IPS DF 6.9 (cell line): ENCODE data around the gene N4BP2L1.
A peak's percentile ranks its signal among the peaks of the same experiment; 100 is the strongest.

ENCODE experiments used
- DNase-seq: peaks from one replicate; pipeline ENCODE4 v3.0.0-alpha.2; 2013; ENCODE audit warnings: low read depth, low spot score
- H3K27ac ChIP-seq: one replicate; pipeline ENCODE4 v1.5.1; 2013; ENCODE audit warnings: low read length, control low read depth
- H3K27me3 ChIP-seq: 2 replicates; pipeline ENCODE4 v1.6.1; 2013; ENCODE audit warnings: mild to moderate bottlenecking, low read length; ENCODE audit not compliant: control insufficient read depth, insufficient read depth
- H3K36me3 ChIP-seq: 2 replicates; pipeline ENCODE4 v1.6.1; 2013; ENCODE audit warnings: low read length; ENCODE audit not compliant: control insufficient read depth, insufficient read depth
- H3K4me1 ChIP-seq: 2 replicates; pipeline ENCODE4 v1.6.1; 2013; ENCODE audit warnings: low read length; ENCODE audit not compliant: control insufficient read depth, insufficient read depth
- H3K4me3 ChIP-seq: 2 replicates; pipeline ENCODE4 v1.5.1; 2013; ENCODE audit warnings: mild to moderate bottlenecking, low read length
- H3K9me3 ChIP-seq: 2 replicates; pipeline ENCODE4 v1.6.1; 2013; ENCODE audit warnings: low read length, inconsistent platforms; ENCODE audit not compliant: control insufficient read depth, insufficient read depth
- WGBS: extraction: QIAGEN DNeasy Blood & Tissue Kit; methylation state at CpG from one replicate; pipeline ENCODE4 v1.1.7; 2013; ENCODE audit warnings: mixed read lengths, missing lambda C conversion rate; ENCODE audit not compliant: insufficient read length, insufficient coverage; 5-methylcytosine and 5-hydroxymethylcytosine counted together

N4BP2L1 gene

GRCh38 chr13:32431361-32431760 lies 3.4 kb upstream of the N4BP2L1 start:
- no peak overlapping the region for H3K27ac ChIP-seq
- DNase-seq: no peak
- no peaks in the 10 kb centered on the region for H3K27me3 ChIP-seq
- no peaks in the 10 kb centered on the region for H3K36me3 ChIP-seq
- no peaks in the 10 kb centered on the region for H3K9me3 ChIP-seq
- WGBS: no CpG with 5 or more reads among the region's 5 CpGs
- H3K4me3 ChIP-seq: no peak overlapping the region
- H3K4me1 ChIP-seq: no peaks in the 10 kb centered on the region

DNA sequence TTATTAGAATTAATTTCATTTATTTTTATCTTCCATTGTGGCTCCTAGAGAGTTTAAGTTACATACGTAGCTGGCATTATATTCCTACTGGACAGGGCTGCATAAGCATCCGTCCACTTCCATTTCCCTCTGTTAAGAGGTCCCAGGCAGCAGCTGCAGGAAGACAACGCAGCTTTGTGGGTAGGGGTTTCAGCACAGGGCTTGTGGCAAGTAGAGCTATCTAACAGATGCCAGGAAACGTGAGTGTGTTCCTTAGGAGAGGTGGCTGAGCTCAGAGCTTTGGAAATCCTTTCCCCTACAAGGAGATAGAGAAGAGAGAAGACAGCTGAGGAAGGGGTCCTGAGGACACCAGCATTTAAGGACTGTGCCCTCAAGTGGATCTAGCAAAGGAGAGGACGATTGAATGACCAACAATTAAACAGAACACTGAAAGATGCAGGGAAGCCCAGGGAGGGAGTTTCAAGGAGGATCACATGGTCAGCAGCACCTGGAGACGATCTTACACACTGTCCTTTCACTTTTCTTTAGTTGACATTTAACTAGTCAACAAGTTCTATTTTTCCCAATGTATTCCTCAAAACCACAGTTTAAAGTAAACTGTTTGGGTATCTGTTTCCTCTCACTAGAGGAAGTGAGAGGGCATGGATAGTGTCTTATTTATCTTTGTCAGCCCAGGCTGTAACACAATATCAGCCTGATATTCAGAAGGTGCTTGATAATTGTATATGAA lies 2.3 kb upstream of the N4BP2L1 start:
- Histone ChIP-seq H3K36me3 (no peaks in the 10 kb centered on the region), H3K9me3 (no peaks in the 10 kb centered on the region), H3K4me1 (no peaks in the 10 kb centered on the region), H3K4me3 (no peak overlapping the region), H3K27me3 (no peaks in the 10 kb centered on the region), H3K27ac (no peak overlapping the region)
- DNase-seq: no peak
- no CpG with 5 or more reads among the region's 6 CpGs for WGBS

- Histone ChIP-seq H3K27me3 (no peaks in the 10 kb centered on the region), H3K9me3 (no peaks in the 10 kb centered on the region), H3K36me3 (no peaks in the 10 kb centered on the region), H3K4me1 (no peaks in the 10 kb centered on the region), H3K4me3 (no peak overlapping the region), H3K27ac (no peak overlapping the region)
- DNase-seq: no peak
- WGBS: no CpG with 5 or more reads among the region's 6 CpGs
These were observed 1.5 kb upstream of the N4BP2L1 start for GRCh38 chr13:32429433-32429909.

DNA sequence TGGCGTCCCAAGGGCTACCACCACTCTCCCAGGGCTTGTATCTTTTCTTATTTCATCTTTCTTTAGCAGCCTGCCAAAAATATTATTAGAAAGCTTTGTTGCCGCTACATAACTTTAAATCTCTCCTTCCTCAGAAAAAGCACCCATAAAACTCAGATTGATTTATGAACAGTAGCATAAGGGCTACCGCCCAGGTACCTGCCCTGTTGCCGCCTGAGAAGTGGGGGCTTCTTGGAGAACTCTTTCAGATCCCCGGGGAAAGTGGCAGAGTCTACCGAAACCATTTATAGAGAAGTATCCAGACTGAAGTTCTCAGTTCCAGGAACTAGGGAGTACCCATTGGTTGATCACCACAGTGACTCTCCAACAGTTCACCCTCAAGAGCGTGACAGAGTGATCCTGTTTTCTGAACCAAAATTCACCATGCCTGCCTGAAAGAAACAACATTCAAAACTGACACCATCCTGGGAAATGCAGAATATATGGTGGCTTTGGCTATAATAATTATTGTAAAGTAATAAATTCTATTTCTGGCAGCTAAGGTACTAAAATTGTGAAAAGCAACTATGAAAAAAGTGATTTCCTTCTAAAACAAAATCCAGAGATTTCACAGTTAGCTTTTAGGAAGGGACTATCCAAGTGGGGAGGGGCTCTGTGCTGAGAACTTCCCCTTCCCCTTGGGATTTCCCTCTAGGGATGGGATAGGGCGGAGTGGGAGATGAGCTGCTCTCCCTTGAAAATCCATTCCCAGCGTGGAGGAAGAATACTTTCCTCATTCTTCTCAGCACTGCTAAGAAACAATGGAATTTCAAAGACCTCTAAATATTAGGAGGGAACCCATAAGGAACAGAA lies 877 bp upstream of the N4BP2L1 start:
- no peaks in the 10 kb centered on the region for H3K4me1 ChIP-seq
- H3K4me3 ChIP-seq: no peak overlapping the region; the same call in 1 of the 2 replicates
- H3K9me3 ChIP-seq: no peaks in the 10 kb centered on the region
- WGBS: no CpG with 5 or more reads among the region's 9 CpGs
- no peak for DNase-seq
- H3K27ac ChIP-seq: no peak overlapping the region
- no peaks in the 10 kb centered on the region for H3K27me3 ChIP-seq
- H3K36me3 ChIP-seq: no peaks in the 10 kb centered on the region

DNA sequence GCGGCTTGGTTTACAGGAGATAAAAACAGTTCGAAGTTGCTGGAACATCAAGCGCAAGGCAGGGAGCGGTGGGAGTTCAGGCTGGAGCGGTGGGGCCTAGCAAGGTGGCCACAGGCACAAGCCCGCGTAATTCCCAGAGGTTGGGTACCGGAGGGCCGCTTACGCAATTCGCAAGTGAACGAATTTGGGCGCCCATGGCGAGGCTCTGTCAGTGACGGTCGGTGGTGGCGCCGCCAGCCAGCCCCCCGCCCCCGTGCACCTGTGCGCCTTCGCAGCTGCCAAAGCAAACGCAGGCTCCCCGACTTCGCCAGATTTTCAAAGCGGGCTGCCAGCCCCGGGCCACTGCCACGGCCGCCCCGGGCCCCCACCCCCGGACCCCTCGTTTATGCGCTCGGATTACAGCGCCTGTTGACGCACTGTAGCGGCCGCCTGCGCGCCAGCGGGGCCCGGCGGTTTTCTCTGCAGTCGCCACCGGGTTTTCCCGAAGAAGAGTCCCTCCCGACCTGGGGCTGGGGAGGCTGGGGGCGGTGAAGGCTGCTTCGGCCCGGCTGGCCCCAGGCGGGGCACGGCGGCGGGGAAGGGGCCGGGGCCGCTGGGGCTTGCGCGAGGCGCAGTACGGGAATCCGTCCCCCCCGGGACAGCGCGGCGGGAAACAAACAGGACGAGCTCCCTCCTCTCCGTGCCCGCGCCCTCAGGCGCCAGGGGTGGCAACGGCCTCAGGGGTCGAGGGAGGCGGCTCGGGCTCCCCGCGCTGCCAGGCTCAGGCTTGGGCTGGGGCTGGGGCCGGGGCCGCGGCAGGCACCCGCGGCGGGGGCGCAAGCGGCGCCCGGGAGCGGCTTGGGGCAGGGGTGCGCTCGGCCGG lies 709 bp downstream of the N4BP2L1 start:
- peak overlapping the region; percentile 86 for H3K4me3 ChIP-seq
- WGBS: no CpG with 5 or more reads among the region's 90 CpGs
- no peaks in the 10 kb centered on the region for H3K9me3 ChIP-seq
- no peaks in the 10 kb centered on the region for H3K27me3 ChIP-seq
- no peaks in the 10 kb centered on the region for H3K4me1 ChIP-seq
- no peak overlapping the region for H3K27ac ChIP-seq
- DNase-seq: no peak
- no peaks in the 10 kb centered on the region for H3K36me3 ChIP-seq

GRCh38 chr13:32426191-32426989 lies 1.5 kb downstream of the N4BP2L1 start:
- Histone ChIP-seq H3K9me3 (no peaks in the 10 kb centered on the region), H3K4me1 (no peaks in the 10 kb centered on the region), H3K27me3 (no peaks in the 10 kb centered on the region), H3K4me3 (peak overlapping the region; percentile 86; the same call in 1 of the 2 replicates), H3K36me3 (no peaks in the 10 kb centered on the region), H3K27ac (no peak overlapping the region)
- DNase-seq: no peak
- WGBS: no CpG with 5 or more reads among the region's 19 CpGs

DNA sequence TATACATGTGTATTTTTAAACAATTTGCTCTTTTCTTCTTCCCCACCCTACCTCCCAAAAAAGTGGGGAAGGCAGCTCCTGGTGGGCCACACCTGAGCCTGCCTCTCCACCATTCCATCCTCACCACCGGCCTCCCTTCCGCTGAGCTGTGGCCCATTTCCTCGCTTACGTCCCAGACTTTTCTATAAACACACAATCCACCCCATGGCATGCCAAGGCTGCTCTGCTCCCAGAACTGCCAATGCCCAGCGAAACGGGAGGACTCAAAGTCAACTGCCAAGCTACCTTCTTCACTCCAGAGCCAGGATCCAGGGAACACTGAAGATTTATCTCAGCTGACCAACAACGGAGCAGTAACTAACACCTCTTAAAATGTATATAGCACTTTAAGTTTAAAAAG lies 2.8 kb downstream of the N4BP2L1 start:
- Histone ChIP-seq H3K9me3 (no peaks in the 10 kb centered on the region), H3K36me3 (no peaks in the 10 kb centered on the region), H3K27me3 (no peaks in the 10 kb centered on the region), H3K4me1 (no peaks in the 10 kb centered on the region), H3K4me3 (no peak overlapping the region), H3K27ac (no peak overlapping the region)
- no peak for DNase-seq
- WGBS: no CpG with 5 or more reads among the region's 7 CpGs

GRCh38 chr13:32423592-32423991 lies 4.3 kb downstream of the N4BP2L1 start:
- Histone ChIP-seq H3K27ac (no peak overlapping the region), H3K27me3 (no peaks in the 10 kb centered on the region), H3K36me3 (0 out of 2 replicates have a peak, but pooled peaks cover 2% of the 10 kb centered on the region), H3K4me1 (no peaks in the 10 kb centered on the region), H3K9me3 (no peaks in the 10 kb centered on the region), H3K4me3 (no peak overlapping the region)
- WGBS: 100% methylated on average over 1 of the region's 3 CpGs
- DNase-seq: no peak

DNA sequence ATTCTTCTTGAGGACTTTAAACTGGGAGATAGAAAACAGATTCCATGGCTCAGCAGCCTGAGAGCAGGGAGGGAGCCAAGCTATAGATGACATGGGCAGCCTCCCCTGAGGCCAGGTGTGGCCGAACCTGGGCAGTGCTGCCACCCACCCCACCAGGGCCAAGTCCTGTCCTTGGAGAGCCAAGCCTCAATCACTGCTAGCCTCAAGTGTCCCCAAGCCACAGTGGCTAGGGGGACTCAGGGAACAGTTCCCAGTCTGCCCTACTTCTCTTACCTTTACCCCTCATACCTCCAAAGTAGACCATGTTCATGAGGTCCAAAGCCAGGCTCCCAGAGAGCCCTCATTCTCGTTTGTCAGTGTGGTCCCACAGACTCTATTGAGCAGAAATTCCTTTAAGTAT lies 8.1 kb downstream of the N4BP2L1 start:
- Histone ChIP-seq H3K27me3 (no peaks in the 10 kb centered on the region), H3K27ac (no peak overlapping the region), H3K36me3 (0 out of 2 replicates have a peak, but pooled peaks cover 2% of the 10 kb centered on the region), H3K4me3 (no peak overlapping the region), H3K9me3 (no peaks in the 10 kb centered on the region), H3K4me1 (no peaks in the 10 kb centered on the region)
- DNase-seq: no peak
- WGBS: no CpG with 5 or more reads among the region's 2 CpGs
